ENCODE measurements around the gene PLBD2.
A peak's percentile ranks its signal among the peaks of the same experiment; 100 is the strongest.

The PLBD2 gene, protein sequence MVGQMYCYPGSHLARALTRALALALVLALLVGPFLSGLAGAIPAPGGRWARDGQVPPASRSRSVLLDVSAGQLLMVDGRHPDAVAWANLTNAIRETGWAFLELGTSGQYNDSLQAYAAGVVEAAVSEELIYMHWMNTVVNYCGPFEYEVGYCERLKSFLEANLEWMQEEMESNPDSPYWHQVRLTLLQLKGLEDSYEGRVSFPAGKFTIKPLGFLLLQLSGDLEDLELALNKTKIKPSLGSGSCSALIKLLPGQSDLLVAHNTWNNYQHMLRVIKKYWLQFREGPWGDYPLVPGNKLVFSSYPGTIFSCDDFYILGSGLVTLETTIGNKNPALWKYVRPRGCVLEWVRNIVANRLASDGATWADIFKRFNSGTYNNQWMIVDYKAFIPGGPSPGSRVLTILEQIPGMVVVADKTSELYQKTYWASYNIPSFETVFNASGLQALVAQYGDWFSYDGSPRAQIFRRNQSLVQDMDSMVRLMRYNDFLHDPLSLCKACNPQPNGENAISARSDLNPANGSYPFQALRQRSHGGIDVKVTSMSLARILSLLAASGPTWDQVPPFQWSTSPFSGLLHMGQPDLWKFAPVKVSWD

GRCh38 chr12:113358381-113359132, at the start of gene PLBD2:
TSS of gene PLBD2 (plus strand) at chr12:113358587. CDS start at chr12:113358601, 14 bp downstream.
- DNase-seq (ENCODE audit: low spot score) = peak; percentile 90
- peak within 1 kb of the TSS; percentile 79 for H3K27ac Mint-ChIP-seq
- no peaks in the 10 kb centered on the region for H3K9me3 Mint-ChIP-seq
- H3K36me3 Mint-ChIP-seq (ENCODE audit: low read depth) = no peaks in the 10 kb centered on the region
- peaks cover 6% of the 10 kb centered on the region for H3K4me1 Mint-ChIP-seq (ENCODE audit: low read depth)
- peak within 1 kb of the TSS; percentile 88 for H3K4me3 Mint-ChIP-seq
- peaks cover 3% of the 10 kb centered on the region for H3K27me3 Mint-ChIP-seq (ENCODE audit: low read depth)

GRCh38 chr12:113310489-113310888, 47.9 kb upstream of the PLBD2 start:
- Mint-ChIP-seq H3K4me3 (no peak overlapping the region), H3K27ac (no peak overlapping the region), H3K27me3 (ENCODE audit: low read depth) (no peaks in the 10 kb centered on the region), H3K36me3 (ENCODE audit: low read depth) (peaks cover 26% of the 10 kb centered on the region), H3K9me3 (no peaks in the 10 kb centered on the region), H3K4me1 (ENCODE audit: low read depth) (no peaks in the 10 kb centered on the region)
- DNase-seq (ENCODE audit: low spot score) = no peak

GRCh38 chr12:113314121-113314529, 44.3 kb upstream of the PLBD2 start:
- H3K4me1 Mint-ChIP-seq (ENCODE audit: low read depth) = no peaks in the 10 kb centered on the region
- H3K4me3 Mint-ChIP-seq = no peak overlapping the region
- DNase-seq (ENCODE audit: low spot score) = no peak
- H3K27ac Mint-ChIP-seq = no peak overlapping the region
- no peaks in the 10 kb centered on the region for H3K27me3 Mint-ChIP-seq (ENCODE audit: low read depth)
- peaks cover 34% of the 10 kb centered on the region for H3K36me3 Mint-ChIP-seq (ENCODE audit: low read depth)
- H3K9me3 Mint-ChIP-seq = no peaks in the 10 kb centered on the region

- Mint-ChIP-seq H3K36me3 (ENCODE audit: low read depth) (peaks cover 41% of the 10 kb centered on the region), H3K27me3 (ENCODE audit: low read depth) (no peaks in the 10 kb centered on the region), H3K4me3 (no peak overlapping the region), H3K27ac (no peak overlapping the region), H3K4me1 (ENCODE audit: low read depth) (no peaks in the 10 kb centered on the region), H3K9me3 (no peaks in the 10 kb centered on the region)
- no peak for DNase-seq (ENCODE audit: low spot score)
Observed at GRCh38 chr12:113315358-113315757, 43.0 kb upstream of the PLBD2 start.

- no peak for DNase-seq (ENCODE audit: low spot score)
- no peak overlapping the region for H3K27ac Mint-ChIP-seq
- H3K4me1 Mint-ChIP-seq (ENCODE audit: low read depth) = no peaks in the 10 kb centered on the region
- no peaks in the 10 kb centered on the region for H3K27me3 Mint-ChIP-seq (ENCODE audit: low read depth)
- H3K36me3 Mint-ChIP-seq (ENCODE audit: low read depth) = peaks cover 42% of the 10 kb centered on the region
- no peaks in the 10 kb centered on the region for H3K9me3 Mint-ChIP-seq
- no peak overlapping the region for H3K4me3 Mint-ChIP-seq
Observed at GRCh38 chr12:113316155-113316554, 42.2 kb upstream of the PLBD2 start.

GRCh38 chr12:113317122-113317521, 41.3 kb upstream of the PLBD2 start:
- peaks cover 44% of the 10 kb centered on the region for H3K36me3 Mint-ChIP-seq (ENCODE audit: low read depth)

GRCh38 chr12:113318046-113318656, 40.2 kb upstream of the PLBD2 start:
- no peak overlapping the region for H3K4me3 Mint-ChIP-seq
- H3K27ac Mint-ChIP-seq = no peak overlapping the region
- no peaks in the 10 kb centered on the region for H3K9me3 Mint-ChIP-seq
- H3K4me1 Mint-ChIP-seq (ENCODE audit: low read depth) = peaks cover 2% of the 10 kb centered on the region
- H3K36me3 Mint-ChIP-seq (ENCODE audit: low read depth) = peaks cover 54% of the 10 kb centered on the region
- no peaks in the 10 kb centered on the region for H3K27me3 Mint-ChIP-seq (ENCODE audit: low read depth)
- no peak for DNase-seq (ENCODE audit: low spot score)

More at GRCh38 chr12:113317122-113317521, 41.3 kb upstream of the PLBD2 start:
- Mint-ChIP-seq H3K4me1 (ENCODE audit: low read depth) (no peaks in the 10 kb centered on the region), H3K27ac (no peak overlapping the region), H3K4me3 (no peak overlapping the region), H3K27me3 (ENCODE audit: low read depth) (no peaks in the 10 kb centered on the region), H3K9me3 (no peaks in the 10 kb centered on the region)
- DNase-seq (ENCODE audit: low spot score) = no peak

DNA sequence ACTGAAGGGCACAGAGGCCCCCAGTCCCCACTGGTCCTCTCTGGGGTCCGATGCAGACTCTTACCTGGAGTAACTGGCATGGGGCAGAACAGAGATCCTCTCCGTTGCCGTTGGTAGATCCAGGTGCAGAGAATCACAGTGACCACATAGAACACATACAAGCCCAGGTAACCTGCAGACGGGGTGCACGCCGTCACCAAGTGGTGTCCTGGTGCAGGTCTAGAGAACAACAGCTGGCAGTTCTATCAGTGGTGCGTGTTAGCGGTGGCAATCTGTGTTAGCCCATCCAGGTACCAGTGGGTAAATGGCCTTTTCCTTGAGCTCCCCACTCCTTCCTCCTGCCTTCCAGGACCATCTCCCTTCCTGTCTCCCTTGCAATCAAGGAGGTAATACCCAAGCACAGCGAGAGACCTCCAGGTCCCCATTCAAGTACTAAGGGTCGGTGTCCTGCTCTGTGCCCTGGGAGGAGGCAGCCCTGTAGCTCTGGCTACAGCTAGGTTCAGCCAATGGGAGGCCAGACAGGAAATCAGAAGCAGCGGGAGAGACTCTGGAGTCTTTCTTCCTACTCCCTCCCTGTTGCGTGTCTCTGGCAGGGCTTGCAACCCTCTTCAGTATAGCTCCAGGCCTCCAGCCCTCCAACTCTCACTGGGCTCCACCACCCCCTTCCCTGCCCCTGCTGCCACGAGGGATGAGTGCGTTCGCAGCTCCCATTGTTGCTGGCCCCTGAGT, 39.3 kb upstream of the PLBD2 start:
- Mint-ChIP-seq H3K27ac (no peak overlapping the region), H3K36me3 (ENCODE audit: low read depth) (peaks cover 53% of the 10 kb centered on the region), H3K4me3 (no peak overlapping the region), H3K27me3 (ENCODE audit: low read depth) (no peaks in the 10 kb centered on the region), H3K4me1 (ENCODE audit: low read depth) (peaks cover 5% of the 10 kb centered on the region), H3K9me3 (no peaks in the 10 kb centered on the region)
- no peak for DNase-seq (ENCODE audit: low spot score)

DNA sequence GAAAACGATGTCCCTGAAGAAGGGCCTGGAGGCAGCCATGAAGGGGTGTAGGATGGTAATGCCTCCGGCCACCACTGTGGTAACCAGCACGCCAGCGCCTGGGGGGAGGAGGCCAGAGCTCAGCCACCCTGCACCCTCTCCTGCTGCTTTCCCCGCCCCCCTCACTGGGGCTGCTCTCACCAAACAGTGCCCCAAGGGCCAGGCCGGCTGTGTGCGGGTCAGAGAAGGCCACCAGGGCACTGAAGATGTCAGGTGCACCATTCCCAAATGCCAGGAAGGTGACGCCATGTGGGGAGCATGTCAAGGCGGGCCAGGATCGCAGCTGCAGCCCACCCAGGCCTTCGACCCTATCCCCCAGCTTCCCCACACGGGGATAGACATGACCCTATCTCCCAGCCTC, 38.0 kb upstream of the PLBD2 start:
- H3K36me3 Mint-ChIP-seq (ENCODE audit: low read depth) = peaks cover 51% of the 10 kb centered on the region
- H3K27ac Mint-ChIP-seq = no peak overlapping the region

GRCh38 chr12:113322343-113322742, 36.0 kb upstream of the PLBD2 start:
- Mint-ChIP-seq H3K36me3 (ENCODE audit: low read depth) (peaks cover 54% of the 10 kb centered on the region), H3K27ac (no peak overlapping the region), H3K4me1 (ENCODE audit: low read depth) (peaks cover 5% of the 10 kb centered on the region), H3K4me3 (no peak overlapping the region), H3K9me3 (no peaks in the 10 kb centered on the region), H3K27me3 (ENCODE audit: low read depth) (no peaks in the 10 kb centered on the region)
- DNase-seq (ENCODE audit: low spot score) = no peak

More for the DNA sequence above, 38.0 kb upstream of the PLBD2 start:
- H3K4me1 Mint-ChIP-seq (ENCODE audit: low read depth) = peaks cover 5% of the 10 kb centered on the region
- no peaks in the 10 kb centered on the region for H3K9me3 Mint-ChIP-seq
- H3K4me3 Mint-ChIP-seq = no peak overlapping the region
- H3K27me3 Mint-ChIP-seq (ENCODE audit: low read depth) = no peaks in the 10 kb centered on the region
- no peak for DNase-seq (ENCODE audit: low spot score)

DNA sequence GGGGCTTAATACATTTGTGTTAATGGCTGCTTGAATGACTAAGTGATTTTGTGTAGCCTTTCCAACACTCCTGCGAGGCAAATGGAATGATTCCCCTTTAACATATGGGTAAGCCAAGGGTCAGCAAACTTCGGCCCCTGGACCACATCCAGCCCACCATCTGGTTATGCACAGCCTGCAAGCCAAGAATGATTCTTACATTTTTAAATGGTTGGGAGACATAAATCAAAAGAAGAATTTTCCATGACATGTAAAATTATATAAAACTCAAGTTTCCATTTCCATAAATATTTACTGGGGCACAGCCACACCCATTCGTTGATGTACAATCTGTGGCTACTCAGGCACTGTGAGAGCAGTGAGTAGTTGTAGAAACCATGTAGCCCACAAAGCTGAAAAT, 32.5 kb upstream of the PLBD2 start:
- Mint-ChIP-seq H3K36me3 (ENCODE audit: low read depth) (peaks cover 48% of the 10 kb centered on the region), H3K4me1 (ENCODE audit: low read depth) (peaks cover 6% of the 10 kb centered on the region), H3K4me3 (no peak overlapping the region), H3K27ac (no peak overlapping the region), H3K9me3 (no peaks in the 10 kb centered on the region), H3K27me3 (ENCODE audit: low read depth) (no peaks in the 10 kb centered on the region)
- no peak for DNase-seq (ENCODE audit: low spot score)

DNA sequence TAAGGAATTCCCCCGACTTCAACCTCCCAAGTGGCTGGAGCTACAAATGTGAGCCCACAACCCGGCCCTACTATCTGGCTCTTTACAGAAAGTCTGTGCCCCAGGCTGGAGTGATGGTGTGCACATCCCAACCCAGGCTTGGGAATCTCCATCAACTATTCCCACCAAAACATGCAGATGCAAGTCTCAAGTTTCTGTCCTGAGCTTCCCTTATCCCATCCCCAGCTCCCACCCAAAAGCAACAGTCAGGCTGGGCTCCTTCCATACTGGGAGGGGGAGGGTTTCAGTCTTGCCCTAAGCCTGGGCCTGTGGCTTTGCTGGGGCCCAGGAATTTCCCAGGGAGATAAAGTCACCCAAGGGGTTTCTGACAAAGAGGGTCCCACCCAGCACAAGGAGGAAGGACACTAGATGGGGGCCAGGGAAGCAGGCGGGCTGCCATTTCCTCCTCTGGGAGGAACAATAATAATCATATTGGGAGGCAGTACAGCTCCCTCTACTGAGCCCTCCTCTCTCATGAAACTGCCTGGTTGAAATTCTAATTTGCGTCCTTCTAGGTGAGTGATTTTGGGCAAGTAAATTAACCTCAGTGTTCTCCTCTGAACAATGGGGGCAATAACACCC, 31.5 kb upstream of the PLBD2 start:
- Mint-ChIP-seq H3K36me3 (ENCODE audit: low read depth) (peaks cover 46% of the 10 kb centered on the region), H3K27ac (no peak overlapping the region), H3K27me3 (ENCODE audit: low read depth) (no peaks in the 10 kb centered on the region), H3K9me3 (no peaks in the 10 kb centered on the region), H3K4me1 (ENCODE audit: low read depth) (peaks cover 6% of the 10 kb centered on the region), H3K4me3 (no peak overlapping the region)
- DNase-seq (ENCODE audit: low spot score) = no peak

DNA sequence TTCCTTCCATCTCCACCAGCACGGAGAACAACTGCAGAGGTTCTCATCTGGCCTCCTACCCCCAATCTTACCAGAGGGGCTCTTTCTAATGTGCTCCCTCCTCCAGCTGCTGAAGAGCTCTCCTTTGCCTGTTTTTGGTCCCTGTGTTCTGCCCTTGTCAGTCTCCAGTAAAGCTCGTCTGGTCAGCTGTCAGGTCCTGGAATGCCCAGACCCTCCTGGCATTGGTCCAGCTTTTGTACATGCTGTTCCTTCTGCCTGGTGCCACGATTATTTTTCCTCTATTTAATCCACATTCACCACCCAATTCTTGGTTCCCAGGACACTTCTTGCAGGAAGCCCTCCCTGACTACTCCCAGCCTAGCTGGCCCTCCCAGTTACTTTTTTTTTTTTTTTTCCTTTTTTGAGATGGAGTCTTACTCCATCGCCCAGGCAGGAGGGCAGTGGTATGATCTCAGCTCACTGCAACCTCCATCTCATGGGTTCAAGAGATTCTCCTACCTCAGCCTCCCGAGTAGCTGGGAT, 30.0 kb upstream of the PLBD2 start:
- no peak for DNase-seq (ENCODE audit: low spot score)
- Mint-ChIP-seq H3K27me3 (ENCODE audit: low read depth) (no peaks in the 10 kb centered on the region), H3K4me1 (ENCODE audit: low read depth) (peaks cover 4% of the 10 kb centered on the region), H3K9me3 (no peaks in the 10 kb centered on the region), H3K4me3 (no peak overlapping the region), H3K27ac (no peak overlapping the region), H3K36me3 (ENCODE audit: low read depth) (peaks cover 42% of the 10 kb centered on the region)

Data from T-helper 2 cell treated with Interferon-gamma antibody and Interleukin-4, amounts not matched to agents 5 μg/mL and 100 μg/mL, for 36 hours (primary cell).